ENCODE measurements around the gene PLPP2.

Gene PLPP2

DNA sequence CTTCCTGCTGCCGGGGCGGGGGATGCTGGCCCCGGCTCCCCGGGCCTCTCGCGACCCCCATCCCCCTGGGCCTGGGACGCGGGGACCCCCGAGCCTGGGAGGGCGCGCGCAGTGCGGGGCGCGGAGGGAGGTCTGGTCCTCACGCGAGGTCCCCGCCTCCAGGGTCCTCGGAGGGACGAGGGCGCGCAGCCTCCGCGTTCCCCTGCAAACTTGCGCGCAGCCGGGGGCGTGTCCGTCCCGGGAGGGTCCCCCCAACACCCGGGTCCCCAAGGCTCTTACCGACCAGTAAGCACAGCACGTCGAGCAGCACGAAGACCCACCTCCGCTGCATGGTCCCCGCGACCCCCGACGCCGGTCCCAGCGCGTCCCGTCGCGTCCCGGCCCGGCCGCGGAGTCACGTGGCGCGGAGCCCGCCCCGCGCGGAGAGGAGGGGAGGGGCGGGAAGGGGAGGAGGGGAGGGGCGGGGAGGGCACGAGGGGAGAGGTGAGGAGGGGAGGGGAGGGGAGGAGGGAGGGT lies at the start of gene PLPP2:
Gene PLPP2, minus strand, starts transcription at position 398 of the 516 bp plus-strand sequence. Its CDS starts 67 bp downstream, at position 331.
- DNase-seq, result peak in 27 of 51 donors; percentile 4 to 71 (median 35)

DNA sequence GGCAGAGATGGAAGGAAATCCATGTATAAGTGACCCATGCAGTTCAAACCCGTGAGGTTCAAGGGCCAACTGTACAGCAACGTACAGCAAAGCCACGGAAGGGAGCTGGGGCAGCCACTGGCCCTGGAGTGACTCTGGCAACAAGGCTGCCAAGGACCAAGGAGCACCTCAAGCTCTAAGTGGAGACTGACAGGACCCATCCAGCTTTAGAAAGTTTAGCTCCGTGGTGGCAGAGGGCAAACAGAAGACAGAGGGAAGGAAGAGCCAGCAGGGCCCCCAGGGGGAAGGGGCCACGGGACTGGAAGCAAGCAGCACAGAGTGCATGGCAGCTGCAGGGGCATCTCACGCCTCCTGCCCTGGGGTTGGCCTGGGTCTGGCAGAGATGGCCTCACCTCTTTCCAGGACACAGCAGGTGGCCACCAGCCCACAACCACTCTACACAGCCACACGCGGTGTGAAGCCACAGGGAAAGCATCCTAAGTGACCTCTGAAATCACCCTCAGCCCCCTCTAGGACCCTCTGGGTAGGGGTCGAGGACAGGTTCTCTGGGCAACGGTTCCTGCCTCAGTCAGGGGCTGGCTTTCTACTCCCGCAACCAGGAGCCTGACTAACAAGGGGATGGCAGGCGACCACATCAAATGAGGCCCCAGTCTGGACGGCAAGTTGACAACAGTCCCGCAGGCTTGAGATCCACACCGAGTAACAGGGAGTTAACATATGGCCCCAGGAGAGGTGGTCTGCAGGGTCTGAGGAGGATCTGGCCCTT lies 49.6 kb upstream of the PLPP2 start:
- DNase-seq, result no peak

DNA sequence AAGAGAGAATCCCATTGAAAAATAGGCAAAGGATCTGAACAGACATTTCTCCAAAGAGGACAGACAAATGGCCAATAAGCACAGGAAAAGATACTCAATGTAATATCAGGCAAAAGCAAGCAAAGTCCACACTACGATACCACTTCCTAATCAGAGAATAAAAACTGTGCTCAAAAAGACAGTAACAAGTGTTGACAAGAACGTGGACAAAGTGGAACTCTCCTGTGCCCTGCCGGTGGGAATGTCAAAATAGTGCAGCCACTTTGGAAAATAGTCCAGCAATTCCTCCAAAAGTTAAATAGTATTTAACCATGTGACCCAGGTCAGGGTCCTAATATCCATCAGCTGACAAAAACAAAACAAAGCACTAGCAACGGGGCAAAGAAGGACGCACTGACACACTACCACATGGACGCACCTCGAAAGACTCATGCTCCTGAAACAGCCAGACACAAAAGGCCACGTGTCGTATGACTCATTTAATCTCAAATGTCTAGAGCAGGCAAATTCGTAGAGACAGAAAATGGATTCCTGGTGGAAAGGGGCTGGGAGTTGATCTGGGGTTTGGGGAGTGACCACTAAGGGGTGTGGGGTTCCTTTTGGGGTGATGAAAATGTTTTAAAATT lies 48.2 kb upstream of the PLPP2 start:
- DNase-seq, result no peak

DNA sequence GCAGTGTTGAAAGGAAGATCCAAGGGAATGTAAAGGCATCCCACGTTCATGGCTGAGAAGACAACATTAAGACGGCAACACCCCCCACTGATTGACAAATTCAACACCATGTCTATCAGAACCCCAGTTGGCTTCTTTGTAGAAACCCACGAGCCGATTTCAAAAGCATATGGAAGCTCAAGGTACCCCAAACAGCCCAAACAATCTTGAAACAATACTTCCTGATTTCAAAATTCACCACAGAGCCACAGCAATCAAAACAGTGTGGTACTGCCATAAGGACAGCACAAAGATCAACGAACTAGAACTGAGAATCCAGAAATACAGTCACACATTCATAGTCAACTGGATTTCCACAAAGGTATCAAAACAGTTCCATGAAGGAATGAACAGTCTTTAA lies 47.2 kb upstream of the PLPP2 start:
- no peak for DNase-seq

DNA sequence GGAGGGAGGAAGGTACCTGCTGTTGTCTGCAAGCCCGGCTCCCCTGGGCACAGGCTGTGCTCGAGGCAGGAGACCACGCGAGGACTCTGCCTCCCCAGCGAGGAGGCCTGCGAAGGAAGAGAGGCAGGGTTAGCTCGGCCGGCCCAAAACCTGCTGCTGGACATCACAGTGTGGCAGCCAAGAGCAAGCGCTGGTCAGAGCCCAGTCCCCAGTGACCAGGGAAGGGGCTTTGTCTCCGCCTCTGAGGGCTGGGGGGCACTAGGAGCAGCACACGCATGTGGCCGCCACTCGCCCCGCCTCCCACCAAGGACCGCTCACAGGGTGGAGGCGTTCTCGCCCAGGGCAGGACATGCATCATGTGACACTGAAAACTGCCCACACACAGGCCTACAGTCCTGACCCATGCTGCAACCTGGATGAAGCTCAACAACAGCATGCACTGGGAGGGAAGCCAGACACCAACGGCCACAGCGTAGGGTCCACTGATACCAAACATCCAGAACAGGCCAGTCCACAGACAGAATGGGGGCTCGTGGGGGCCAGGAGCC lies 44.9 kb upstream of the PLPP2 start:
- DNase-seq, result no peak

DNA sequence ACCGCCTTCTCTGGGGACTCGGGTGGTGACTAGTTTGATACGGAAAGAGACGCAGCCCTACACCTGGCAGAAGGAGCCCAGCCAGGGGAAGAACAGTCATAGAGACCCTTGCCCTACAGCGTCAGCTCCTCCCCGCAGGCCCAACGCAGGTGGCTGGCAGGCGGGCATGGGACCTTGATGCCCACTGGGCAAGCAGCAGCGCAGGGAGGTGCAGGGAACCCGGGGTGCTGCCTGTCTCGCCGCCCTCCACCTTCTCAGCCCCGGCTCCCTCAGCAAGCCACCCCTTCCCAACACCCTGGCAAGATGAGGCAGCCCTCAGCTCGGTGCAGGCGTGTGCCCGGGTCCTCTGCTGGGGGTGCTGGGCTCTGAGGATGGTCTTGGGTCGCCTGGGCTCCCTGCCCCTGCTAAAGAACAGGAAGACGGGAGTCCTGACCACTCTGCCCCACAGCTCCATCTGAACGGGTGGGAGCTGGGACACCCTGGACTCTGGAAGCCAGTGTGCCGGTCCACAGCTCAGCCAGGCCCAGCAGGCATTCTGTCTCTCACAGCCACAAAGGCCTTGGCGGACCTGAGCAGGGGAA lies 44.4 kb upstream of the PLPP2 start:
- DNase-seq, result no peak

DNA sequence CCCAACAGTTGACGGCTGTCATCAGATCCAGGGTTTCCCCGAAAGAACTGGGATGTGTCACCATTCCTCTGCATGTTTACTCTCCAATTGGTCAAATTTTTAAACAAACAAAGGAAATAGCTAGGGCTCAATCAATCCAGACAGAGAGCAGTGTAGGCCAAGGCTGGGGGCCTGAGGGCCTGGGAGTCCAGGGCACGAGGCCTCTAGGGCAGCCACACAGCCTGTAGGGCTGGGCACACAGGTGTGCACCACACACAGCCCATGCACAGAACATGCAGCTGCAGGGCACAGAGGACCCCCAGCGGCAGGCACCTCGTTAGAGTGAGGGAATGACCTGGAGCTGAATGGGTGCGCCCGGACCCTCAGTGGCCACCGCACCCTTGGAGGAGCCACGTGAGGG lies 43.9 kb upstream of the PLPP2 start:
- DNase-seq, result no peak

DNA sequence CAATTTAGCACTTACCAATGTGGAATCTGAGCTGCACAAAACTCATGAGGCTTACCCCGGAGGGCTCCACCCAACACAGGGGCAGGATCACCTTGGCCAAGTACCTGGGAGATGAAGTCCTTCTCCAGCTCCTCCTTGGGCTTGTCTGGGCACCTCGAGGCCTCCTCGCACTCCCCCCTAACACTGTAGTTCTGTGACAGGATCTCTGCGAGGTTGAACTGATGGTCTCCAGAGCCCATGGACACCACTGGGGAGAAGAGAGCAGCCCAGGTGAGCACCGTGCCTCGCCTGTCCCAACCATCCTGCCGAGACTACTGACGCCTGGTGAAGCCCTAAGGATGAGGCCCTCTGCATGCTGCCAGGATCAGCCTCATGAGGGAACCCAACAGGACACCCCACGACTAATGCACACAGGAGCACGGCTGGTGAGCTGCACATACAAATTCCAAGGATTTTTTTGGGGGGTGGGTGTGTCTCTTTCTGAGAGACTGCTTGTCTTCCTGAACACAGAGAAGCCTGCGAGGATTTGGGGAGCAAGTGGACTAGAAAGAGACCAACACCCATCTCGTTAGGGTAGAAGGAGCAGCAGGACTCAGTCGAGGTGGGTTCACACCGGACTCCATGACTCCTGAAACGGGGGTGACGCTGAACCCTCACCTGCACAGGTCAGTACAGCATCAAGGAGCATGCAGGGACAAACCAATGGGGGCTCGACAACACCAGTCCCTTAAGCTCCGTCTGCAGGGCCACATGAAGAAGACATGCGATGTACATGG lies 43.3 kb upstream of the PLPP2 start:
- no peak for DNase-seq

DNA sequence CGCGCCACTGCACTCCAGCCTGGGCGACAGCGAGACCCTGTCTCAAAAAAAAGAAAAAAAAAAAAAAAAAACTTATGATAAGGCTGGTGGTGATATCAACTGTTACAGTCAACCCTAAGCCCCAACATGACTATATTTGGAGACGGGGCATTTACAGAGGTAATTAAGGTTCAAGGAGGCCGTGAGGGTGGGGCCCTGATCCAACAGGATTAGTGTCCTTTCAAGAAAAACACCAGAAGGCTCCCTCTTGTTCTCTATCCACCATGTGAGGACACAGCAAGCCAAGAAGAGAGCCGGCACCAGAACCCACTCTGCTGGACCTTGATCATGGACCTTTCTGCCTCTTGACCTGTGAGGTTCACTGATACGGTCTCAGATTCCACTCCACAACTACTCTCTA lies 39.3 kb upstream of the PLPP2 start:
- DNase-seq, result no peak

DNA sequence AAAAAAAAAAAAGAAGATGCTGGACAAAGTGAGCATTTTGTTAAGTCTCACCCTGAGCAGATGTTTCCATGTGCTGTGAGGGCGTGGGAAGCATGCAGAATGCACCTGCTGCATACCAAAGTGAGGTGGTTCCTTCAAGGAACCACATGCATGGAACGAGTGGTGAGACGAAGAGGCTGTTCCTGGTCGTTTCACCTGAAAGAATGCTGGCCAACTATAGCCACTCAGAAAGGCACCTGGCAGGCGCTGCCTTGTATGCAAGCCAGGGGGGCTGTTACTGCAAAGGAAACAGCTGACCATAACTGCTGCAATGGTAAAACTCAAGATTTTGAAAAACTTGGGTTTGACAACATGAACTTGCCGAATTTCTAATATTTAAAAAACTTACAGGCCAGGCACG lies 38.7 kb upstream of the PLPP2 start:
- no peak for DNase-seq

DNA sequence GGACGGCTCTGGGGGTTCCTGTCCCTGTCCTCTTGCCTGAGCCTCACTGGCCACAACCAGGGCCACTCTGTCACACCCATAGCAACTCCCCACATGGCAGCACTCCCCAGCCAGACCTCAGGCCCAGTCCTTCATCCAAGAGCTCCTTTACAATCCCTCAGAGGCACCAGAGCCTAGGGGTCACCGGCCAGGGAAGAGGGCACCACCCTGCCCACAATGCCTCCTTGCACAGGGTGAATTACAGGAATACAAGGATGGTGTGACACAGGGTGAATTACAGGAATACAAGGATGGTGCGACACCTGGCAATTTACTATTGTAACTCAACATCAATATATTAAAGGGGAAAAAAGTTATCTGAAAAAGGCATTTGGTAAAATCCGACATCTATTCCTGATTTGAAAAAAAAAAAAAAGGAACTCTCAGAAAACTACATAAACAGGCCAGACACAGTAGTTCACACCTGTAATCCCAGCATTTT lies 36.9 kb upstream of the PLPP2 start:
- DNase-seq, result no peak

DNA sequence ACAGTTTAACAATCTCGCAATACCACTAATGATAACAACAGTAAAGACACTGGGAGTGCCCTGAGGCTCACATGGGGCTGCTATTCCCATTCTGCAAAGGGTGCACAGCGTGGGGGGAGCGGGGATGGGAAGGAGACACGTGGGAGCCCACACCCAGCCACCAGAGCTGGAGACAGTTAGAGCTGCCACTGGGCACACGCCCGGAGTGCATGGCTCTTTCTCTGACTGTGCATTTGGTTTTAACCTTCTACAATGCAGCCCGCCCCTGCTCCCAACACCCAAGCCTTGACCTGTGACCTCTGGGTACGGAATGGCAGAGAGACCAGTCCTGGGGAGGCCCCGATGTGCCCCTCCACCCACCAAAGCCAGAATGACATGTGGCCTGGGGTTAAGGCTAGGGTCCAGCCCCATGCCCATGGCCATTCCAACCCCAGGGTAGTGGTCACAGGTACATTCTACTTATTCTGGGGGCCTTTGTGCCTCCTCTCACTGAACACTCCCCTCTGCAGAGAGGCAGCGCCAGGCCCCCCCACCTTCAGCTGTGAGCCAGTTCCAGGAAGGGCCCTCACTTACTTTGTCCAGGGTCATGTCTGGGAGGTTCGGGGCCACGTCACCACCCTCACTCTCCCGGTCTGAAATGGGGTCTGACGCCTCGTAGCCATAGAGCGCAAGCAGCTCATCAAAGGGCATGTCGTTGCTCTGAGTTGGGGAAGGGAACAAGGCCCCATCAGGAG lies 36.3 kb upstream of the PLPP2 start:
- DNase-seq, result no peak

DNA sequence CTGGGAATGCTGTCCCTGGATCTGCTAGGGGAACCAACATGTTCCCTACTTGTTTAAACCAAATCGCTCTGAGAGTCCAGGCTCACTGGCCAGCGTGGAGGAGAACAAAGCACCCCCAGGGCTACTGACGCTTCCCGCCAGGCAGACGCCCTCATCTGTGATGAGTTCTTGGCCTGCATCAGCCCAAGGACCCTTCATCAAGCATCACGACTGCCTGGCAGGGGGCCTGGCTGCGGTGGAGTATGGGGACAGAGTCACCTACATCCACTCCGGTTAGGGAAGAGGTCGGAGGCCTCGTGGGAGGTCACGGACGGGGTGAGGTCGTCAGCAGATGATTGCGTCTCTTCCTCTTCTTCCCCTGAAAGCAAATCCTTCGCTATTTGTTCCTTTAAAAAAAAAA lies 35.7 kb upstream of the PLPP2 start:
- DNase-seq, result no peak

DNA sequence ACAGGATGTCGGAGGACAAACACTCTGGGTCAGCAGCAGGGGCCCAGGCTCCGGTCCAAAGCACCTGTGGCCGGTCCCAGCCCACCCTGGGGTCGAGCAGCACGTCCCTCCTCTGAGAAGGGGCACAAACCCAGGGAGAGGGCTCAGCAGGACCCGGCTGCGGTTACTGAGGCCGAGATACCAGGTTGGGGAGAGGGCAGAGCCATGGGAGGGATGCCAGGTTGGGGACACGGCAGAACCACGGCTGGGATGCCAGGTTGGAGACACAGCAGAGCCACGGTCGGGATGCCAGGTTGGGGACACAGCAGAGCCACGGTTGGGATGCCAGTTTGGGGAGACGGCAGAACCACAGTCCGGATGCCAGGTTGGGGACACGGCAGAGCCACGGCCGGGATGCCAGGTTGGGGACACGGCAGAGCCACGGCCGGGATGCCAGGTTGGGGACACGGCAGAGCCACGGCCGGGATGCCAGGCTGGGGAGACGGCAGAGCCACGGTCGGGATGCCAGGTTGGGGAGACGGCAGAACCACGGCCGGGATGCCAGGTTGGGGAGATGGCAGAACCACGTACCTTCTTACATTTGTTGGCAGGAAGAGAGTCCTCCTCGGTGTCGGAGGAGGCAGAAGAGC lies 34.8 kb upstream of the PLPP2 start:
- DNase-seq, result no peak

DNA sequence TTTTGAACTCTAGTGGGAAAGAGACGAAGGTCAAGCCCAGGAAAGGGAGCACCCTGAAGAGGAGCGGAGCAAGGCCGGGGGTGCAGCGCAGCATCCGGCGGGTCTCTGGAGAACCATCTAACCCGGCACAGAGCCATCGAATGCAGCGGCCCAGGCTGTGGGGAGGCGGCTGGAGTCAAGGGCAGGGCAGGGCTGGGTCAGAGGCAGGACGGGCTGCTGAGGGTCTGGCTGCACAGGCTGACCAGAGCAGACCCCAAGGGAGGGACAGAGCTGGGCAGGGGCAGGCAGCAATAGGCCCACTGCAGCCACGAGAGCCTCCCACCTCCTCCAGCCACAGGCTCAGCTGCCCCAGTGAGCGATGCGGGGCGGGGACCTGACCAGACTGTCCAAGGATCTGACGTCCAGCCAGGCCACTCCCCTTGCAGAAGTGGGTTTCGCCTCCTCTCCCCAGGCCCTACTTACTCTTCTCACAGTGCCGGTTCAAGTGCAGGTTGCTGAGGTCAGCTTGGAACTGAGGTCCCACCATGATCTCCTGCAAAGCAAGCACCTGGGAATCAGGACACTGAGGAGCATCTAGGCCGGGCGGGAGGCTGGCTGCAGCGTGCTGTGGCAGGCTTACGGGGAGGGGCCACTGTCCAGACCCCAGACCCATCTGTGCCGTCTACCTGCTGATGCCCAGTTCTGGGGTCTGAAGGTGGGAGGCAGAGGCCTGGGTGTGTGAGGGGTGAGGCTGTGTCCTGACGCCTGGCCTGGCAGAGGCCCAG lies 34.2 kb upstream of the PLPP2 start:
- DNase-seq, result no peak

DNA sequence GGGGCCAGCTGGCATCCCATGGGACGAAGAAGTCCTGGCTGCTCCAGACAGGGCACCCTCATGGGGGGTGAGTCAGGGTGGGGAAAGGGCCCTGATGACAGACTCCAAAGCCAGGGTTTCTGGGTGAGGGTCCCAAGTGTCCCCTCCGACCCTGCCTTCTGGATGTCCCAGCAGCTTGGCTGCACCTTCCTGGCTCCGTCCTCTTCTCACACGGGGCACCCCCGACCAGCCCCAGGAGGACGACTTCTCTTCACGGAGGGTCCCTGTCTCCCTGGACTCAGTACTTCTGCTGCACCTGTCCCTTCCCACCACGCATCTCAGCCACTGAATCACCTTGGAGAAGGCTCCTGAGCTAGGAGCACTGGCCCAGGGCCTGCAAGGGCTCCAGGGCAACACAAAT lies 33.5 kb upstream of the PLPP2 start:
- no peak for DNase-seq

DNA sequence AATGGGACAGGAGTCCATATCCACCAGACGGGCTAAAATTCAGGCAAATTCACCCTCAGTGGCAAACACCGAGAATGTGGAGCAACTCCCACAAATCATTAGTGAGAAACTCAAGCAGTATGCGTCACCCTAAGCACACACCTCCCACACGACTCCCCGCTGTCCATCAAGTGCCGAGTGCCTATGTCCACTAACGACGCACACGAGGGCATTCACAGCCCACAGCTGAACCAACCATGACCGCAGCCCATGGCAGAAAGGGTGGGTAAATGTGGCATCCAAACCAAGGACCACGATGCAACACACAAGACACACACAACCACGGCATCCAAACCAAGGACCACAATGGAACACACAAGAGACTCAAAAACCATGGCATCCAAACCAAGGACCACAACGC lies 31.4 kb upstream of the PLPP2 start:
- DNase-seq, result no peak

DNA sequence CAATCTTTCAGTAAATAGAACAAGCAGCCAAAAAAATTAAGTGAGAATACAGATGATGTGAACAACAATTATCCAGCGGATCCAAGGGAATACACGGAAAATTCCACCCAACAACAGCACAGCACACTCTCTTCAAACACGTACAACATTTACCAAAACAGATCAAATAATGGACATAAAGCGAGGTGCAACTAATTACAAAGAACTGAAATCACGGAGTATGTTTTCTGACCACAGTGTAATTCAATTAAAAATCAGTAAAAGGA lies 27.2 kb upstream of the PLPP2 start:
- DNase-seq, result no peak

DNA sequence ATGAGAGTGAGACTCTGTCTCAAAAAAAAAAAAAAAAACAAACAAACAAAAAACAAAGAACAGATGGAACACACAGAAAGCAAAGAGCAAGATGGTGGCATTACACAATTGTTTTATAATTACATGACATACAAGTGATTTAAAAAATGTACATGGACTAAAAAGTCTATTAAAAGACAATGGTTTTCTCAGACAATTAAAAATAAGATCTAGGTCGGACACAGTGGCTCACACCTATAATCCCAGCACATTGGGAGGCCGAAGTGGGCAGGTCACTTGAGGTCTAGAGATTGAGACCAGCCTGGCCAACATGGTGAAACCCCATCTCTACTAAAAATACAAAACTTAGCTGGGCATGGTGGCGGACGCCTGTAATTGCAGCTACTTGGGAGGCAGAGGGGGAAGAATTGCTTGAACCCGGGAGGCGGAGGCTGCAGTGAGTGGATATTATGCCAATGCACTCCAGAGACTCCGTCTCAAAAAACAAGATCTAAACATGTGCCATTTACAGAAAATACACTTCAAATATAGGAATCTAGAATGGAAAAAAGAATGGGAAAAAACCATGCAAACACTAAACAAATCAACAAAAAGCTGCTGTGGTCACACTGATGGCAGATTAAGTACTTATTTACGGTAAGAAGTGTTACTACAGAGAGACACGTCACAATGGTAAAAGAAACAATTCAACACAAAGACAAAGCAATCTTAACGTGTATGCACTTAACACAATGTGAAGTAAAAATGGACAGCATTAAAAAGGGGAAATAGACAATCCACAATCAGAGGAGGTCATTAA lies 26.7 kb upstream of the PLPP2 start:
- DNase-seq, result no peak

Data from hypothalamus (tissue), 51 donors.